K562 (cell line): ENCODE data around the gene PSMA6. TPM values are rescaled to one million over a fixed set of nuclear protein-coding genes. Genes with fewer than 3 reads are reported as not detected.

Experiments
- ATF7 ChIP-seq: fragments of 450-650 bp; IDR thresholded peaks from 2 replicates; pipeline ENCODE4 v1.7.1; 2014; ENCODE audit warnings: mild to moderate bottlenecking, moderate library complexity
- BRD4 ChIP-seq: fragments of 200-600 bp; sonication (generic); IDR thresholded peaks from 2 replicates; pipeline ENCODE4 v1.6.1; 2017; ENCODE audit warnings: inconsistent platforms
- ELF4 ChIP-seq: fragments of 450-650 bp; formaldehyde crosslinking; IDR thresholded peaks from 2 replicates; pipeline ENCODE4 v1.4.0; 2022; ENCODE audit warnings: missing genetic modification characterization
- IFI16 ChIP-seq: fragments of 250-450 bp; sonication (Bioruptor Pico); IDR thresholded peaks from 2 replicates; pipeline ENCODE4 v2.1.2; 2022; ENCODE audit warnings: mild to moderate bottlenecking, inconsistent platforms
- NCOR1 ChIP-seq: fragments of 450-650 bp; IDR thresholded peaks from 2 replicates; pipeline ENCODE4 v1.6.1; 2016; ENCODE audit warnings: mild to moderate bottlenecking, moderate library complexity
- NR4A1 ChIP-seq, 2 experiments: fragments of 250-450 bp in 1 of 2; fragments of 450-650 bp in 1 of 2; sonication (Bioruptor Pico) in 1 of 2; IDR thresholded peaks; 2 replicates each; pipeline versions ENCODE4 v1.4.0 to v1.6.1; 2016 to 2020; ENCODE audit warnings: mild to moderate bottlenecking in 2 of 2, missing compliant biosample characterization in 1 of 2, missing genetic modification characterization in 1 of 2, moderate library complexity in 1 of 2
- OTX1 ChIP-seq: fragments of 450-650 bp; formaldehyde crosslinking; IDR thresholded peaks from 2 replicates; pipeline ENCODE4 v1.4.0; 2022; ENCODE audit warnings: mild to moderate bottlenecking
- RBFOX2 ChIP-seq: fragments of 200-400 bp; formaldehyde crosslinking; IDR thresholded peaks from 2 replicates; pipeline ENCODE4 v1.6.1; 2017; ENCODE audit warnings: low read depth, mild to moderate bottlenecking, low read length, moderate library complexity
- SRSF9 ChIP-seq: fragments of 200-400 bp; formaldehyde crosslinking; IDR thresholded peaks from 2 replicates; pipeline ENCODE4 v1.6.1; 2017; ENCODE audit warnings: low read depth, low read length, borderline replicate concordance
- TARDBP ChIP-seq: fragments of 450-650 bp; IDR thresholded peaks from 2 replicates; pipeline ENCODE4 v1.6.1; 2016
- ZFX ChIP-seq: sonication (generic); formaldehyde crosslinking; IDR thresholded peaks from 2 replicates; pipeline ENCODE4 v1.8.0; 2022; ENCODE audit warnings: mild to moderate bottlenecking, missing genetic modification reagents, moderate library complexity
- ZNF124 ChIP-seq: sonication (generic); formaldehyde crosslinking; IDR thresholded peaks from 2 replicates; pipeline ENCODE4 v1.8.1; 2022; ENCODE audit warnings: missing genetic modification reagents
- ZNF274 ChIP-seq: IDR thresholded peaks from 2 replicates; pipeline ENCODE4 v1.6.1; 2011; ENCODE audit warnings: low read depth, mild to moderate bottlenecking, low read length, moderate library complexity, borderline replicate concordance
- ZNF436 ChIP-seq: fragments of 250-450, 450-650 bp; sonication (Bioruptor Pico); formaldehyde crosslinking; IDR thresholded peaks from 2 replicates; pipeline ENCODE4 v1.7.0; 2020; ENCODE audit warnings: mild to moderate bottlenecking
- ZNF584 ChIP-seq: fragments of 200-800 bp; sonication (Bioruptor generic); IDR thresholded peaks from 2 replicates; pipeline ENCODE4 v1.6.1; 2016; ENCODE audit warnings: low read depth, mild to moderate bottlenecking, missing genetic modification characterization, missing compliant biosample characterization
- polyA plus RNA-seq, 8 experiments: library from polyadenylated mRNA; depleted of rRNA in 4 of 8; stranded (reverse) in 5 of 8; unstranded in 3 of 8; fragments of >200 nt; fragmentation: Nextera tagmentation in 2 of 8; fragmentation: Illumina TruSeq in 1 of 8; extraction: Ambion mirVana in 2 of 8; extraction: Trizol in 1 of 8; gene quantifications; 2 replicates each; pipeline versions ENCODE4 v1.2.1 to v1.2.3, GENCODE V29; 2011 to 2014; ENCODE audit warnings: inconsistent platforms in 1 of 8, missing spikeins in 1 of 8
- total RNA-seq, 7 experiments: library from RNA; depleted of rRNA in 6 of 7; stranded (reverse); fragments of >200 nt in 6 of 7; fragmentation: Illumina TruSeq in 2 of 7; extraction: Trizol in 2 of 7; gene quantifications; 2 replicates each; pipeline versions ENCODE4 v1.2.1 to v1.2.3, GENCODE V29; 2011 to 2021; ENCODE audit warnings: low replicate concordance in 1 of 7
- TF ChIP-seq, protein P1 (sequence below): fragments of 450-650 bp; IDR thresholded peaks from 2 replicates; pipeline ENCODE4 v1.6.1; 2017; ENCODE audit warnings: antibody characterized with exemption, mild to moderate bottlenecking
- TF ChIP-seq, protein P2 (sequence below): sonication (generic); formaldehyde crosslinking; IDR thresholded peaks from 2 replicates; pipeline ENCODE4 v1.8.0; 2022; ENCODE audit warnings: mild to moderate bottlenecking, missing genetic modification reagents, borderline replicate concordance
- TF ChIP-seq, protein P3 (sequence below): IDR thresholded peaks from 2 replicates; pipeline ENCODE4 v1.6.1; 2016; ENCODE audit warnings: missing genetic modification characterization, missing compliant biosample characterization
- TF ChIP-seq, protein P4 (sequence below): sonication (generic); formaldehyde crosslinking; IDR thresholded peaks from 2 replicates; pipeline ENCODE4 v1.8.0; 2022; ENCODE audit warnings: missing genetic modification reagents, mild to moderate bottlenecking, borderline replicate concordance

Gene PSMA6
- total and polyA plus RNA-seq, 9 of the 15 experiments (the other 6 are each of a cell fraction or from before 2014, with no cell fraction given) = 210 to 952 (median 288) TPM

DNA sequence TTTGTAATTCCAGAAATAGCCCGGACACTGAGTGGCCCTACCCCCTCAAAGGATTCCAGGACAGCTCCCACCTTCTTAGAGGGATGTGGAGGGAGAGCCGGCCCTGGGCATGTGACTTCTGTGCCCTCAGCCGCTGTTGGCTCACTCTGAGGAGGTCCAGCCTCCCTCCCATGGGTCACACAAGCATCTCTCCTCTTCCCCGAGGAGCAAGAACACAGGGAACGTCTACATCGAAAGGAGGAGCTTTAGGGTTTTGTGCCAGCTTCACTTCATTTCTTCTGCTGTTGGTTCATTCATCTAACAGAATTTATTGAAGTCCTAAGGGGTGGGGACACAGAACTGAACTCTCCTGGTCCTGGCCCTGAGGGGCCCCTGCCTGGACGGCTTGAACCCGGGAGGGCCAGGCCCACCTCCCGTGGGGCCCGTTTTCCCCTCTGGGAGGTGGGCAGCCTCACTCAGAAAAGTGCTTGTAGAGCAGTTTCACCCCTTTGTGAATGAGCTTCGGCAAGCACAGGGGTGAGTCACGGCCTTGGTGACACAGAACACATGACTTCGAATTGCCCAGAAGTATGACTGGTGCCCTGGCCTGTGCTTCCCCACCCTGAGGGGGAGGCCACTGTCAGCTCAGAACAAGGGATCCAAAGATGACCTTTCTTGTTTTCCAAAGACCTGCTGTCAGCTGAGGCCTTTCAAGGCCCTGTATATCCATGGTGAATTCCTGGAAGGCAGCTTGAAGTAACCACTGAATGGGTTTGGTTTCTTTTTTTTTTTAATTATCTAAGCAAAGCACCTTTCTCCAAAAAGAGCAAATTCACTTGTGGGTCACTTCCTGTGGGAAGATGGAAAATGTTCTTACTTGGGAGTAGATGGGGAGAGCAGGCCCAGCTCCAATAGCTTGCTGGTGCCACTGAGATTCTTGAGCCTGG is 73.2 kb downstream of the PSMA6 start (continued):
- TF ChIP-seq, protein P1, sequence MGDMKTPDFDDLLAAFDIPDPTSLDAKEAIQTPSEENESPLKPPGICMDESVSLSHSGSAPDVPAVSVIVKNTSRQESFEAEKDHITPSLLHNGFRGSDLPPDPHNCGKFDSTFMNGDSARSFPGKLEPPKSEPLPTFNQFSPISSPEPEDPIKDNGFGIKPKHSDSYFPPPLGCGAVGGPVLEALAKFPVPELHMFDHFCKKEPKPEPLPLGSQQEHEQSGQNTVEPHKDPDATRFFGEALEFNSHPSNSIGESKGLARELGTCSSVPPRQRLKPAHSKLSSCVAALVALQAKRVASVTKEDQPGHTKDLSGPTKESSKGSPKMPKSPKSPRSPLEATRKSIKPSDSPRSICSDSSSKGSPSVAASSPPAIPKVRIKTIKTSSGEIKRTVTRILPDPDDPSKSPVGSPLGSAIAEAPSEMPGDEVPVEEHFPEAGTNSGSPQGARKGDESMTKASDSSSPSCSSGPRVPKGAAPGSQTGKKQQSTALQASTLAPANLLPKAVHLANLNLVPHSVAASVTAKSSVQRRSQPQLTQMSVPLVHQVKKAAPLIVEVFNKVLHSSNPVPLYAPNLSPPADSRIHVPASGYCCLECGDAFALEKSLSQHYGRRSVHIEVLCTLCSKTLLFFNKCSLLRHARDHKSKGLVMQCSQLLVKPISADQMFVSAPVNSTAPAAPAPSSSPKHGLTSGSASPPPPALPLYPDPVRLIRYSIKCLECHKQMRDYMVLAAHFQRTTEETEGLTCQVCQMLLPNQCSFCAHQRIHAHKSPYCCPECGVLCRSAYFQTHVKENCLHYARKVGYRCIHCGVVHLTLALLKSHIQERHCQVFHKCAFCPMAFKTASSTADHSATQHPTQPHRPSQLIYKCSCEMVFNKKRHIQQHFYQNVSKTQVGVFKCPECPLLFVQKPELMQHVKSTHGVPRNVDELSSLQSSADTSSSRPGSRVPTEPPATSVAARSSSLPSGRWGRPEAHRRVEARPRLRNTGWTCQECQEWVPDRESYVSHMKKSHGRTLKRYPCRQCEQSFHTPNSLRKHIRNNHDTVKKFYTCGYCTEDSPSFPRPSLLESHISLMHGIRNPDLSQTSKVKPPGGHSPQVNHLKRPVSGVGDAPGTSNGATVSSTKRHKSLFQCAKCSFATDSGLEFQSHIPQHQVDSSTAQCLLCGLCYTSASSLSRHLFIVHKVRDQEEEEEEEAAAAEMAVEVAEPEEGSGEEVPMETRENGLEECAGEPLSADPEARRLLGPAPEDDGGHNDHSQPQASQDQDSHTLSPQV = peak; percentile 97
- TF ChIP-seq, protein P2, sequence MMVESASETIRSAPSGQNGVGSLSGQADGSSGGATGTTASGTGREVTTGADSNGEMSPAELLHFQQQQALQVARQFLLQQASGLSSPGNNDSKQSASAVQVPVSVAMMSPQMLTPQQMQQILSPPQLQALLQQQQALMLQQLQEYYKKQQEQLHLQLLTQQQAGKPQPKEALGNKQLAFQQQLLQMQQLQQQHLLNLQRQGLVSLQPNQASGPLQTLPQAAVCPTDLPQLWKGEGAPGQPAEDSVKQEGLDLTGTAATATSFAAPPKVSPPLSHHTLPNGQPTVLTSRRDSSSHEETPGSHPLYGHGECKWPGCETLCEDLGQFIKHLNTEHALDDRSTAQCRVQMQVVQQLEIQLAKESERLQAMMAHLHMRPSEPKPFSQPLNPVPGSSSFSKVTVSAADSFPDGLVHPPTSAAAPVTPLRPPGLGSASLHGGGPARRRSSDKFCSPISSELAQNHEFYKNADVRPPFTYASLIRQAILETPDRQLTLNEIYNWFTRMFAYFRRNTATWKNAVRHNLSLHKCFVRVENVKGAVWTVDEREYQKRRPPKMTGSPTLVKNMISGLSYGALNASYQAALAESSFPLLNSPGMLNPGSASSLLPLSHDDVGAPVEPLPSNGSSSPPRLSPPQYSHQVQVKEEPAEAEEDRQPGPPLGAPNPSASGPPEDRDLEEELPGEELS = no peak
- TF ChIP-seq ELF4 (CRISPR knock-in tag) (no peak), ZNF584 (CRISPR knock-in tag) (peak; percentile 66; the same call in 1 of the 2 replicates), ZNF274 (no peak), TARDBP (no peak), ATF7 (peak; percentile 52; the same call in 1 of the 2 replicates), SRSF9 (no peak), ZNF436 (CRISPR knock-in tag) (no peak), OTX1 (no peak), IFI16 (CRISPR knock-in tag) (no peak), ZNF124 (CRISPR knock-in tag) (no peak), NCOR1 (no peak; the same call in 1 of the 2 replicates), RBFOX2 (peak; percentile 30; the same call in 1 of the 2 replicates), BRD4 (no peak), NR4A1 (CRISPR knock-in tag; IDR thresholded peaks at IDR 0.05) (no peak), NR4A1 (tag; IDR thresholded peaks at IDR 0.05) (peak; percentile 68; the same call in 1 of the 2 replicates), ZFX (CRISPR knock-in tag) (peak; percentile 71)
- TF ChIP-seq, protein P3, sequence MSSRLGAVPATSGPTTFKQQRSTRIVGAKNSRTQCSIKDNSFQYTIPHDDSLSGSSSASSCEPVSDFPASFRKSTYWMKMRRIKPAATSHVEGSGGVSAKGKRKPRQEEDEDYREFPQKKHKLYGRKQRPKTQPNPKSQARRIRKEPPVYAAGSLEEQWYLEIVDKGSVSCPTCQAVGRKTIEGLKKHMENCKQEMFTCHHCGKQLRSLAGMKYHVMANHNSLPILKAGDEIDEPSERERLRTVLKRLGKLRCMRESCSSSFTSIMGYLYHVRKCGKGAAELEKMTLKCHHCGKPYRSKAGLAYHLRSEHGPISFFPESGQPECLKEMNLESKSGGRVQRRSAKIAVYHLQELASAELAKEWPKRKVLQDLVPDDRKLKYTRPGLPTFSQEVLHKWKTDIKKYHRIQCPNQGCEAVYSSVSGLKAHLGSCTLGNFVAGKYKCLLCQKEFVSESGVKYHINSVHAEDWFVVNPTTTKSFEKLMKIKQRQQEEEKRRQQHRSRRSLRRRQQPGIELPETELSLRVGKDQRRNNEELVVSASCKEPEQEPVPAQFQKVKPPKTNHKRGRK (tag) = no peak
- TF ChIP-seq, protein P4, sequence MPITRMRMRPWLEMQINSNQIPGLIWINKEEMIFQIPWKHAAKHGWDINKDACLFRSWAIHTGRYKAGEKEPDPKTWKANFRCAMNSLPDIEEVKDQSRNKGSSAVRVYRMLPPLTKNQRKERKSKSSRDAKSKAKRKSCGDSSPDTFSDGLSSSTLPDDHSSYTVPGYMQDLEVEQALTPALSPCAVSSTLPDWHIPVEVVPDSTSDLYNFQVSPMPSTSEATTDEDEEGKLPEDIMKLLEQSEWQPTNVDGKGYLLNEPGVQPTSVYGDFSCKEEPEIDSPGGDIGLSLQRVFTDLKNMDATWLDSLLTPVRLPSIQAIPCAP (CRISPR knock-in tag) = no peak
